HG03280 (cell line): Measurements from ENCODE around the gene DLGAP4.
"Not testable (repeated sequence)": the region's sequence is repeated elsewhere in the genome, so short reads cannot be mapped to it uniquely, and the experiment has no call there.

ENCODE experiments used
- ATAC-seq: cut with Tn5 transposase; IDR thresholded peaks from one replicate; pipeline ENCODE4 v1.9.1; 2021; ENCODE audit warnings: mild to moderate bottlenecking, moderate library complexity; ENCODE audit not compliant: unreplicated experiment

DLGAP4 gene

GRCh38 chr20:36370991-36371790 lies 65.1 kb downstream of the DLGAP4 start:
- ATAC-seq = no peak

- ATAC-seq = no peak
Measured at GRCh38 chr20:36372666-36373065, 66.5 kb downstream of the DLGAP4 start.

- ATAC-seq = no peak
Measured at GRCh38 chr20:36373089-36373488, 67.0 kb downstream of the DLGAP4 start.

GRCh38 chr20:36374995-36375394 lies 68.9 kb downstream of the DLGAP4 start:
- ATAC-seq = no peak

- no peak for ATAC-seq
Measured at GRCh38 chr20:36377348-36378326, 71.5 kb downstream of the DLGAP4 start.

- ATAC-seq = no peak
Measured at GRCh38 chr20:36378686-36379085, 72.5 kb downstream of the DLGAP4 start.

GRCh38 chr20:36379914-36380313 lies 73.8 kb downstream of the DLGAP4 start:
- ATAC-seq = not testable (repeated sequence)

GRCh38 chr20:36384022-36384619 lies 78.0 kb downstream of the DLGAP4 start:
- ATAC-seq = no peak

GRCh38 chr20:36385503-36385902 lies 79.4 kb downstream of the DLGAP4 start:
- no peak for ATAC-seq

GRCh38 chr20:36386236-36386635 lies 80.1 kb downstream of the DLGAP4 start:
- ATAC-seq = no peak

- ATAC-seq = no peak
Measured at GRCh38 chr20:36390269-36390668, 84.1 kb downstream of the DLGAP4 start.

GRCh38 chr20:36390719-36391415 lies 84.7 kb downstream of the DLGAP4 start:
- ATAC-seq = no peak

GRCh38 chr20:36391456-36391855 lies 85.3 kb downstream of the DLGAP4 start:
- ATAC-seq = no peak

GRCh38 chr20:36391955-36392354 lies 85.8 kb downstream of the DLGAP4 start:
- no peak for ATAC-seq

GRCh38 chr20:36392989-36393388 lies 86.8 kb downstream of the DLGAP4 start:
- ATAC-seq = no peak

- no peak for ATAC-seq
Measured at GRCh38 chr20:36394340-36394965, 88.3 kb downstream of the DLGAP4 start.

- no peak for ATAC-seq
Measured at GRCh38 chr20:36396340-36396739, 90.2 kb downstream of the DLGAP4 start.

- ATAC-seq = no peak
Measured at GRCh38 chr20:36396847-36397630, 90.9 kb downstream of the DLGAP4 start.

GRCh38 chr20:36398515-36398914 lies 92.4 kb downstream of the DLGAP4 start:
- ATAC-seq = no peak
